ENCODE results near the gene FCER1A.

Gene FCER1A

GRCh38 chr1:159282118-159282517 is 20.0 kb upstream of the FCER1A start:
- DNase-seq = no peak
- POLR2A ChIA-PET = no interaction called here
- Histone ChIP-seq H3K9me3 (ENCODE audit: control extremely low read depth in 1 of 5, control insufficient read depth in 4 of 5, insufficient read depth in 2 of 5, low read depth in 1 of 5, low read length in 4 of 5) (no peaks in the 10 kb centered on the region), H3K4me3 (ENCODE audit: control insufficient read depth in 1 of 7, extremely low read depth in 1 of 7, insufficient read depth in 4 of 7, low read depth in 2 of 7, low read length in 6 of 7) (no peak overlapping the region), H3K36me3 (ENCODE audit: control insufficient read depth in 4 of 4, insufficient read depth in 4 of 4, low read length in 3 of 4) (no peaks in the 10 kb centered on the region), H3K27ac (ENCODE audit: insufficient read depth in 1 of 2, low read depth in 1 of 2, low read length in 2 of 2, poor library complexity in 1 of 2, severe bottlenecking in 2 of 2) (no peak overlapping the region), H3K27me3 (replicated peaks in 2 of 5; ENCODE audit: control insufficient read depth in 4 of 5, insufficient read depth in 5 of 5, low read length in 4 of 5) (no peaks in the 10 kb centered on the region), H3K4me1 (ENCODE audit: control extremely low read depth in 1 of 4, control insufficient read depth in 4 of 4, insufficient read depth in 4 of 4, low read length in 3 of 4) (peaks cover 0 to 5% (median 1%) of the 10 kb centered on the region in 4 experiments)
- CTCF ChIA-PET = no interaction called here
- no CpG with 5 or more reads among the region's 2 CpGs for WGBS (ENCODE audit: insufficient coverage)

- Histone ChIP-seq H3K27ac (ENCODE audit: insufficient read depth in 1 of 2, low read depth in 1 of 2, low read length in 2 of 2, poor library complexity in 1 of 2, severe bottlenecking in 2 of 2) (no peak overlapping the region), H3K4me1 (ENCODE audit: control extremely low read depth in 1 of 4, control insufficient read depth in 4 of 4, insufficient read depth in 4 of 4, low read length in 3 of 4) (peaks cover 0 to 16% (median 0%) of the 10 kb centered on the region in 4 experiments), H3K4me3 (ENCODE audit: control insufficient read depth in 1 of 7, extremely low read depth in 1 of 7, insufficient read depth in 4 of 7, low read depth in 2 of 7, low read length in 6 of 7) (no peak overlapping the region), H3K36me3 (ENCODE audit: control insufficient read depth in 4 of 4, insufficient read depth in 4 of 4, low read length in 3 of 4) (no peaks in the 10 kb centered on the region), H3K27me3 (replicated peaks in 2 of 5; ENCODE audit: control insufficient read depth in 4 of 5, insufficient read depth in 5 of 5, low read length in 4 of 5) (peaks cover 0 to 2% (median 0%) of the 10 kb centered on the region in 5 experiments), H3K9me3 (ENCODE audit: control extremely low read depth in 1 of 5, control insufficient read depth in 4 of 5, insufficient read depth in 2 of 5, low read depth in 1 of 5, low read length in 4 of 5) (no peaks in the 10 kb centered on the region)
- ChIA-PET CTCF (no interaction called here), POLR2A (no interaction called here)
- WGBS (ENCODE audit: insufficient coverage) = no CpG with 5 or more reads among the region's 2 CpGs
- DNase-seq = peak in 1 of 3 donors; percentile 46
Observed at GRCh38 chr1:159289060-159289459, 13.1 kb upstream of the FCER1A start.

GRCh38 chr1:159291424-159291823 is 10.7 kb upstream of the FCER1A start:
- Histone ChIP-seq H3K4me3 (ENCODE audit: control insufficient read depth in 1 of 7, extremely low read depth in 1 of 7, insufficient read depth in 4 of 7, low read depth in 2 of 7, low read length in 6 of 7) (no peak overlapping the region), H3K27me3 (replicated peaks in 2 of 5; ENCODE audit: control insufficient read depth in 4 of 5, insufficient read depth in 5 of 5, low read length in 4 of 5) (peaks cover 0 to 2% (median 0%) of the 10 kb centered on the region in 5 experiments), H3K27ac (ENCODE audit: insufficient read depth in 1 of 2, low read depth in 1 of 2, low read length in 2 of 2, poor library complexity in 1 of 2, severe bottlenecking in 2 of 2) (no peak overlapping the region), H3K4me1 (ENCODE audit: control extremely low read depth in 1 of 4, control insufficient read depth in 4 of 4, insufficient read depth in 4 of 4, low read length in 3 of 4) (peaks cover 0 to 16% (median 0%) of the 10 kb centered on the region in 4 experiments), H3K36me3 (ENCODE audit: control insufficient read depth in 4 of 4, insufficient read depth in 4 of 4, low read length in 3 of 4) (no peaks in the 10 kb centered on the region), H3K9me3 (ENCODE audit: control extremely low read depth in 1 of 5, control insufficient read depth in 4 of 5, insufficient read depth in 2 of 5, low read depth in 1 of 5, low read length in 4 of 5) (no peaks in the 10 kb centered on the region)
- 89% methylated on average over 1 of the region's 1 CpG for WGBS (ENCODE audit: insufficient coverage)
- DNase-seq = peak in 1 of 3 donors; percentile 19
- POLR2A ChIA-PET = no interaction called here
- CTCF ChIA-PET = no interaction called here

- H3K9me3 ChIP-seq (ENCODE audit: control extremely low read depth in 1 of 5, control insufficient read depth in 4 of 5, insufficient read depth in 2 of 5, low read depth in 1 of 5, low read length in 4 of 5) = no peaks in the 10 kb centered on the region
- 95% methylated on average over 5 of the region's 9 CpGs for WGBS (ENCODE audit: insufficient coverage)
- no peaks in the 10 kb centered on the region for H3K27me3 ChIP-seq (replicated peaks in 2 of 5; ENCODE audit: control insufficient read depth in 4 of 5, insufficient read depth in 5 of 5, low read length in 4 of 5)
- H3K4me1 ChIP-seq (ENCODE audit: control extremely low read depth in 1 of 4, control insufficient read depth in 4 of 4, insufficient read depth in 4 of 4, low read length in 3 of 4) = peaks cover 0 to 11% (median 7%) of the 10 kb centered on the region in 4 experiments
- H3K27ac ChIP-seq (ENCODE audit: insufficient read depth in 1 of 2, low read depth in 1 of 2, low read length in 2 of 2, poor library complexity in 1 of 2, severe bottlenecking in 2 of 2) = no peak overlapping the region
- no peaks in the 10 kb centered on the region for H3K36me3 ChIP-seq (ENCODE audit: control insufficient read depth in 4 of 4, insufficient read depth in 4 of 4, low read length in 3 of 4)
- H3K4me3 ChIP-seq (ENCODE audit: control insufficient read depth in 1 of 7, extremely low read depth in 1 of 7, insufficient read depth in 4 of 7, low read depth in 2 of 7, low read length in 6 of 7) = no peak overlapping the region
- ChIA-PET POLR2A (no interaction called here), CTCF (no interaction called here)
- DNase-seq = no peak
Observed at GRCh38 chr1:159296706-159297375, 5.3 kb upstream of the FCER1A start.

- no peaks in the 10 kb centered on the region for H3K36me3 ChIP-seq (ENCODE audit: control insufficient read depth in 4 of 4, insufficient read depth in 4 of 4, low read length in 3 of 4)
- H3K27ac ChIP-seq (ENCODE audit: insufficient read depth in 1 of 2, low read depth in 1 of 2, low read length in 2 of 2, poor library complexity in 1 of 2, severe bottlenecking in 2 of 2) = no peak overlapping the region
- no peaks in the 10 kb centered on the region for H3K27me3 ChIP-seq (replicated peaks in 2 of 5; ENCODE audit: control insufficient read depth in 4 of 5, insufficient read depth in 5 of 5, low read length in 4 of 5)
- no peaks in the 10 kb centered on the region for H3K9me3 ChIP-seq (ENCODE audit: control extremely low read depth in 1 of 5, control insufficient read depth in 4 of 5, insufficient read depth in 2 of 5, low read depth in 1 of 5, low read length in 4 of 5)
- ChIA-PET CTCF (no interaction called here), POLR2A (no interaction called here)
- H3K4me3 ChIP-seq (ENCODE audit: control insufficient read depth in 1 of 7, extremely low read depth in 1 of 7, insufficient read depth in 4 of 7, low read depth in 2 of 7, low read length in 6 of 7) = peak overlapping the region in 1 of 7 experiments; percentile 28
- WGBS (ENCODE audit: insufficient coverage) = no CpG with 5 or more reads among the region's 4 CpGs
- DNase-seq = no peak
- peaks cover 7 to 20% (median 14%) of the 10 kb centered on the region in 4 experiments for H3K4me1 ChIP-seq (ENCODE audit: control extremely low read depth in 1 of 4, control insufficient read depth in 4 of 4, insufficient read depth in 4 of 4, low read length in 3 of 4)
Observed at GRCh38 chr1:159300146-159300545, 2.0 kb upstream of the FCER1A start.

- H3K27ac ChIP-seq (ENCODE audit: insufficient read depth in 1 of 2, low read depth in 1 of 2, low read length in 2 of 2, poor library complexity in 1 of 2, severe bottlenecking in 2 of 2) = peak overlapping the region; percentile 51 to 83
- H3K36me3 ChIP-seq (ENCODE audit: control insufficient read depth in 4 of 4, insufficient read depth in 4 of 4, low read length in 3 of 4) = no peaks in the 10 kb centered on the region
- H3K27me3 ChIP-seq (replicated peaks in 2 of 5; ENCODE audit: control insufficient read depth in 4 of 5, insufficient read depth in 5 of 5, low read length in 4 of 5) = no peaks in the 10 kb centered on the region
- peaks cover 2 to 12% (median 10%) of the 10 kb centered on the region in 4 experiments for H3K4me1 ChIP-seq (ENCODE audit: control extremely low read depth in 1 of 4, control insufficient read depth in 4 of 4, insufficient read depth in 4 of 4, low read length in 3 of 4)
- H3K9me3 ChIP-seq (ENCODE audit: control extremely low read depth in 1 of 5, control insufficient read depth in 4 of 5, insufficient read depth in 2 of 5, low read depth in 1 of 5, low read length in 4 of 5) = no peaks in the 10 kb centered on the region
- WGBS (ENCODE audit: insufficient coverage) = 0% methylated on average over 2 of the region's 5 CpGs
- ChIA-PET POLR2A (no interaction called here), CTCF (no interaction called here)
- peak overlapping the region in 2 of 7 experiments; percentile 7 to 35 for H3K4me3 ChIP-seq (ENCODE audit: control insufficient read depth in 1 of 7, extremely low read depth in 1 of 7, insufficient read depth in 4 of 7, low read depth in 2 of 7, low read length in 6 of 7)
- peak; percentile 75 to 95 (median 87) for DNase-seq
Observed at GRCh38 chr1:159307346-159308020, 5.3 kb downstream of the FCER1A start.

- Histone ChIP-seq H3K36me3 (ENCODE audit: control insufficient read depth in 4 of 4, insufficient read depth in 4 of 4, low read length in 3 of 4) (no peaks in the 10 kb centered on the region), H3K4me3 (ENCODE audit: control insufficient read depth in 1 of 7, extremely low read depth in 1 of 7, insufficient read depth in 4 of 7, low read depth in 2 of 7, low read length in 6 of 7) (no peak overlapping the region), H3K4me1 (ENCODE audit: control extremely low read depth in 1 of 4, control insufficient read depth in 4 of 4, insufficient read depth in 4 of 4, low read length in 3 of 4) (peaks cover 2 to 13% (median 8%) of the 10 kb centered on the region in 4 experiments), H3K9me3 (ENCODE audit: control extremely low read depth in 1 of 5, control insufficient read depth in 4 of 5, insufficient read depth in 2 of 5, low read depth in 1 of 5, low read length in 4 of 5) (no peaks in the 10 kb centered on the region), H3K27ac (ENCODE audit: insufficient read depth in 1 of 2, low read depth in 1 of 2, low read length in 2 of 2, poor library complexity in 1 of 2, severe bottlenecking in 2 of 2) (no peak overlapping the region), H3K27me3 (replicated peaks in 2 of 5; ENCODE audit: control insufficient read depth in 4 of 5, insufficient read depth in 5 of 5, low read length in 4 of 5) (no peaks in the 10 kb centered on the region)
- POLR2A ChIA-PET = no interaction called here
- CTCF ChIA-PET = no interaction called here
- no peak for DNase-seq
Observed at GRCh38 chr1:159311679-159312078, 9.5 kb downstream of the FCER1A start.

Measured in common myeloid progenitor, CD34-positive (primary cell).